ENCODE measurements around the gene PADI4.

Gene PADI4

DNA sequence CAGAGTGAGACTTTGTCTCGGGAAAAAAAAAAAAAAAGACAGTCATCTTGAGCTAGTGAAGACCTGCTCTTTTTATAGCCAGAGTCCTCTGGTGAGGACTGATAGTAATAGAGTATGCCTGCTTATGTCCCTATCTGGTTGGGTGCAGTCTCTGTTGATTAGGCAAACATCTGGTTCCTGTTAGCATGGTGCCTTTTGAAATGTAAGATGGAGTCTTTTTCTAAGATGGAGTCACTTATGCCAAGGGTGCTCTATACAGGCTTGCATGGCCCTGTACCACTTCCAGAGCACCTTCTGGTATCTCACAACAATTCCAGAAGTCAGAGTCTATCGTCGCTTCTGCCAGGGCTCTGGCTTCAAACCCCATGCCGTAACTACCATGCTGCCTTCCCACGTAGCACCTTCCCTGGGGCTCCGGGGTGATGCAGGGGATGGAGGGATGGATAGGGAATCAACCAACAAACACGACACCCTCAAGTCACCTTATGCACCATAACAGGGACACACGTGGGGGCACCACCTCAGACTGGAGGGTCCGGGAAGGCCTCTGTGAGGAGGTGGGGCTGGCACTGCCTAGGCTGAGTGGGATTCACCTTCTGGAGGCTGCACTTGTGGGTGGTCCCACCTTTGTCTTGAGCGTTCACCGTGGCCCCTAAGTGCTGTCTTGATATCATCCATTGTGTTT, 52.4 kb downstream of the PADI4 start:
- TF ChIP-seq FOXM1 (IDR thresholded peaks at IDR 0.05; ENCODE audit: borderline replicate concordance, low read depth): no peak
- no peak for TF ChIP-seq CEBPB (IDR thresholded peaks at IDR 0.05)
- no peak for TF ChIP-seq TCF12 (IDR thresholded peaks at IDR 0.05; ENCODE audit: low read depth)
- TF ChIP-seq NFIC (IDR thresholded peaks at IDR 0.05): no peak
- TF ChIP-seq EGR1 (IDR thresholded peaks at IDR 0.05): no peak
- TF ChIP-seq, protein P1, sequence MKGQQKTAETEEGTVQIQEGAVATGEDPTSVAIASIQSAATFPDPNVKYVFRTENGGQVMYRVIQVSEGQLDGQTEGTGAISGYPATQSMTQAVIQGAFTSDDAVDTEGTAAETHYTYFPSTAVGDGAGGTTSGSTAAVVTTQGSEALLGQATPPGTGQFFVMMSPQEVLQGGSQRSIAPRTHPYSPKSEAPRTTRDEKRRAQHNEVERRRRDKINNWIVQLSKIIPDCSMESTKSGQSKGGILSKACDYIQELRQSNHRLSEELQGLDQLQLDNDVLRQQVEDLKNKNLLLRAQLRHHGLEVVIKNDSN (IDR thresholded peaks at IDR 0.05): no peak
- TF ChIP-seq YY1 (IDR thresholded peaks at IDR 0.05; ENCODE audit: low read depth): no peak
- no peak for TF ChIP-seq TAF1 (IDR thresholded peaks at IDR 0.05; ENCODE audit: low read depth)
- no peak for TF ChIP-seq TEAD4 (IDR thresholded peaks at IDR 0.05)
- TF ChIP-seq EP300 (IDR thresholded peaks at IDR 0.05; ENCODE audit: borderline replicate concordance): no peak
- TF ChIP-seq, protein P2, sequence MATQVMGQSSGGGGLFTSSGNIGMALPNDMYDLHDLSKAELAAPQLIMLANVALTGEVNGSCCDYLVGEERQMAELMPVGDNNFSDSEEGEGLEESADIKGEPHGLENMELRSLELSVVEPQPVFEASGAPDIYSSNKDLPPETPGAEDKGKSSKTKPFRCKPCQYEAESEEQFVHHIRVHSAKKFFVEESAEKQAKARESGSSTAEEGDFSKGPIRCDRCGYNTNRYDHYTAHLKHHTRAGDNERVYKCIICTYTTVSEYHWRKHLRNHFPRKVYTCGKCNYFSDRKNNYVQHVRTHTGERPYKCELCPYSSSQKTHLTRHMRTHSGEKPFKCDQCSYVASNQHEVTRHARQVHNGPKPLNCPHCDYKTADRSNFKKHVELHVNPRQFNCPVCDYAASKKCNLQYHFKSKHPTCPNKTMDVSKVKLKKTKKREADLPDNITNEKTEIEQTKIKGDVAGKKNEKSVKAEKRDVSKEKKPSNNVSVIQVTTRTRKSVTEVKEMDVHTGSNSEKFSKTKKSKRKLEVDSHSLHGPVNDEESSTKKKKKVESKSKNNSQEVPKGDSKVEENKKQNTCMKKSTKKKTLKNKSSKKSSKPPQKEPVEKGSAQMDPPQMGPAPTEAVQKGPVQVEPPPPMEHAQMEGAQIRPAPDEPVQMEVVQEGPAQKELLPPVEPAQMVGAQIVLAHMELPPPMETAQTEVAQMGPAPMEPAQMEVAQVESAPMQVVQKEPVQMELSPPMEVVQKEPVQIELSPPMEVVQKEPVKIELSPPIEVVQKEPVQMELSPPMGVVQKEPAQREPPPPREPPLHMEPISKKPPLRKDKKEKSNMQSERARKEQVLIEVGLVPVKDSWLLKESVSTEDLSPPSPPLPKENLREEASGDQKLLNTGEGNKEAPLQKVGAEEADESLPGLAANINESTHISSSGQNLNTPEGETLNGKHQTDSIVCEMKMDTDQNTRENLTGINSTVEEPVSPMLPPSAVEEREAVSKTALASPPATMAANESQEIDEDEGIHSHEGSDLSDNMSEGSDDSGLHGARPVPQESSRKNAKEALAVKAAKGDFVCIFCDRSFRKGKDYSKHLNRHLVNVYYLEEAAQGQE (IDR thresholded peaks at IDR 0.05; ENCODE audit: low read depth): no peak
- TF ChIP-seq, protein P3, sequence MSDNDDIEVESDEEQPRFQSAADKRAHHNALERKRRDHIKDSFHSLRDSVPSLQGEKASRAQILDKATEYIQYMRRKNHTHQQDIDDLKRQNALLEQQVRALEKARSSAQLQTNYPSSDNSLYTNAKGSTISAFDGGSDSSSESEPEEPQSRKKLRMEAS (IDR thresholded peaks at IDR 0.05): no peak
- TF ChIP-seq ZBTB7A (IDR thresholded peaks at IDR 0.05; ENCODE audit: low read depth): no peak
- no peak for TF ChIP-seq CREB1 (IDR thresholded peaks at IDR 0.05; ENCODE audit: low read depth)
- no peak for TF ChIP-seq RAD21 (IDR thresholded peaks at IDR 0.05; ENCODE audit: low read depth)

DNA sequence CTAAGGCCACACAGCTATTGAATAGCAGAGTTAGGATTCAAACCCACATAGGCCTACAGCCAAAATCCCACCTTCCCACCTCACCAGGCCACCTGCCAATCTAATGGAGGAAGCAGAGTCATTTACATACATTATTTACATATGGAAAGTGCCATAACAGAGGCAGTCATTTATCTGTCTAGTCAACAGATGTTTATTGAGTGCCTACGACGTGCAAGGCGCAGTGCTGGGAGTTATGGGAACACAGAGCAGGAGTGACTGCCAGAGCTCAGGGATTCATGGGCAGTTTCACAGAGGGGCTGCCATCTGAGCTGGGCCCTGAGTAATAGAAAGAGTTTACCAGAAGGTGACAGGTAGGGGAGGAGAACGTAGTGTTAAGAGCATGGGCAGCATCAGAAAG, 53.7 kb downstream of the PADI4 start:
- TF ChIP-seq TCF12 (IDR thresholded peaks at IDR 0.05; ENCODE audit: low read depth) (no peak), ZBTB7A (IDR thresholded peaks at IDR 0.05; ENCODE audit: low read depth) (no peak), TAF1 (IDR thresholded peaks at IDR 0.05; ENCODE audit: low read depth) (no peak), CREB1 (IDR thresholded peaks at IDR 0.05; ENCODE audit: low read depth) (no peak), EP300 (IDR thresholded peaks at IDR 0.05; ENCODE audit: borderline replicate concordance) (no peak), FOXM1 (IDR thresholded peaks at IDR 0.05; ENCODE audit: borderline replicate concordance, low read depth) (no peak), CEBPB (IDR thresholded peaks at IDR 0.05) (no peak), TEAD4 (IDR thresholded peaks at IDR 0.05) (no peak), RAD21 (IDR thresholded peaks at IDR 0.05; ENCODE audit: low read depth) (no peak), NFIC (IDR thresholded peaks at IDR 0.05) (no peak), YY1 (IDR thresholded peaks at IDR 0.05; ENCODE audit: low read depth) (no peak), EGR1 (IDR thresholded peaks at IDR 0.05) (no peak)
- TF ChIP-seq, protein P3 (IDR thresholded peaks at IDR 0.05): no peak
- TF ChIP-seq, protein P1 (IDR thresholded peaks at IDR 0.05): no peak
- TF ChIP-seq, protein P2 (IDR thresholded peaks at IDR 0.05; ENCODE audit: low read depth): no peak

DNA sequence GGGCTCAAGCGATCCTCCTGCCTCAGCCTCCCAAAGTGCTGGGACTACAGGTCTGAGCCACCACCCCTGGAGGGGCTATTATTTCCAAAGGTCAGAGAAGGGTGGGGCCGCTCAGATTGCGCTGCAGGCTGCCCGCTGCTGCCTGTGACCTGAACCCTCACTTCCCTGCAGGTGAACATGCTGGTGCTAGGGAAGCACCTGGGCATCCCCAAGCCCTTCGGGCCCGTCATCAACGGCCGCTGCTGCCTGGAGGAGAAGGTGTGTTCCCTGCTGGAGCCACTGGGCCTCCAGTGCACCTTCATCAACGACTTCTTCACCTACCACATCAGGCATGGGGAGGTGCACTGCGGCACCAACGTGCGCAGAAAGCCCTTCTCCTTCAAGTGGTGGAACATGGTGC, 55.4 kb downstream of the PADI4 start:
- TF ChIP-seq CREB1 (IDR thresholded peaks at IDR 0.05; ENCODE audit: low read depth) (no peak), TEAD4 (IDR thresholded peaks at IDR 0.05) (no peak), RAD21 (IDR thresholded peaks at IDR 0.05; ENCODE audit: low read depth) (no peak)

DNA sequence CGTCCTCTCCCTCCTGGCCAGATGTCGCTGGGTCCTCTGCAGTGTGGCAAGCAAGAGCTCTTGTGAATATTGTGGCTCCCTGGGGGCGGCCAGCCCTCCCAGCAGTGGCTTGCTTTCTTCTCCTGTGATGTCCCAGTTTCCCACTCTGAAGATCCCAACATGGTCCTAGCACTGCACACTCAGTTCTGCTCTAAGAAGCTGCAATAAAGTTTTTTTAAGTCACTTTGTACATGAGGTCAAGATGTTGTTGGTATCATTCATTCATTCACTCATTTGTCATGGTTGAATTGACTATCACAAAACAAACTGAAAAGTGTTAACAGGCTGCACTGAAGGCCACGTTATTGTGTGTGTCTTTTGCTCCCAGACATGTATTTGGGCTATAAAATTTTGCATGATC, 55.8 kb downstream of the PADI4 start:
- no peak for TF ChIP-seq EP300 (IDR thresholded peaks at IDR 0.05; ENCODE audit: borderline replicate concordance)
- no peak for TF ChIP-seq CREB1 (IDR thresholded peaks at IDR 0.05; ENCODE audit: low read depth)
- no peak for TF ChIP-seq ZBTB7A (IDR thresholded peaks at IDR 0.05; ENCODE audit: low read depth)

DNA sequence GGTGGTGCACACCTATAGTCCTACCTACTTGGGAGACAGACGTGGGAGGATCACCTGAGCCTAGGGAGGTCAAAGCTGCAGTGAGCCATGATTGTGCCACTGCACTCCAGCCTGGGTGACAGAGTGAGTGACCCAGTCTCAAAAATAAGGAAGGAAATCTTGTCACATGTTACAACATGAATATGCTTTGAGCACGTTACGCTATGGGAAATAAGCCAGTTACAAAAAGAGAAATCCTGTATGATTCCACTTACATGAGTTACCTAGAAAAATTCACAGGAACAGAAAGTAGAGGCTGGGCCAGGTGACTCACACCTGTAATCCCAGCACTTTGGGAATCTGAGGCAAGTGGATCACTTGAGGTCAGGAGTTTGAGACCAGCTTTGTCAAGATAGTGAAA, 57.3 kb downstream of the PADI4 start:
- TF ChIP-seq TAF1 (IDR thresholded peaks at IDR 0.05; ENCODE audit: low read depth) (no peak), TCF12 (IDR thresholded peaks at IDR 0.05; ENCODE audit: low read depth) (no peak), ZBTB7A (IDR thresholded peaks at IDR 0.05; ENCODE audit: low read depth) (no peak), FOXM1 (IDR thresholded peaks at IDR 0.05; ENCODE audit: borderline replicate concordance, low read depth) (no peak), YY1 (IDR thresholded peaks at IDR 0.05; ENCODE audit: low read depth) (no peak), CEBPB (IDR thresholded peaks at IDR 0.05) (no peak), EGR1 (IDR thresholded peaks at IDR 0.05) (no peak), CREB1 (IDR thresholded peaks at IDR 0.05; ENCODE audit: low read depth) (no peak), RAD21 (IDR thresholded peaks at IDR 0.05; ENCODE audit: low read depth) (no peak)
- TF ChIP-seq, protein P3 (IDR thresholded peaks at IDR 0.05): no peak
- TF ChIP-seq, protein P1 (IDR thresholded peaks at IDR 0.05): no peak
- TF ChIP-seq, protein P2 (IDR thresholded peaks at IDR 0.05; ENCODE audit: low read depth): no peak
